Body of pancreas (tissue), 4 donors: ENCODE measurements around the gene CA5A. TPM values are rescaled to one million over a fixed set of nuclear protein-coding genes. Genes with fewer than 3 reads are reported as not detected.

Source experiments
- ATAC-seq: fragments of 150-250 bp; one replicate; pipeline ENCODE4 v1.9.1; 2016
- DNase-seq, 4 donors: peaks; one replicate each; pipeline ENCODE4 v3.0.0-alpha.2; 2019
- H3K27ac ChIP-seq, 4 donors: fragments of 200-600 bp; sonication (generic); 1 replicate in 3 of 4; 2 replicates in 1 of 4; pipeline versions ENCODE4 v1.5.1 to v1.6.1; 2016 to 2019; ENCODE audit warnings: mild to moderate bottlenecking in 1 of 4, mixed read lengths in 1 of 4, moderate library complexity in 1 of 4
- H3K27me3 ChIP-seq, 2 donors: fragments of 200-600 bp; sonication (generic); one replicate each; pipeline ENCODE4 v1.6.0; 2016; ENCODE audit warnings: mild to moderate bottlenecking in 1 of 2
- H3K36me3 ChIP-seq, 2 donors: fragments of 200-600 bp; sonication (generic); replicated peaks in 1 of 2; 2 replicates each; pipeline ENCODE4 v1.5.1; 2016; ENCODE audit warnings: low read depth in 2 of 2; ENCODE audit not compliant: insufficient read depth in 1 of 2
- H3K4me1 ChIP-seq: fragments of 200-600 bp; sonication (generic); one replicate; pipeline ENCODE4 v1.6.0; 2016
- H3K4me3 ChIP-seq, 2 donors: fragments of 200-600 bp; sonication (generic); 1 replicate in 1 of 2; 2 replicates in 1 of 2; pipeline ENCODE4 v1.5.1; 2016 to 2019
- H3K9me3 ChIP-seq, 3 donors: fragments of 200-600 bp; sonication (generic); 1 replicate in 2 of 3; 2 replicates in 1 of 3; pipeline ENCODE4 v1.5.1; 2016
- POLR2A ChIP-seq, 3 donors: fragments of 450-650 bp; IDR thresholded peaks; one replicate each; pipeline ENCODE4 v1.6.1; 2016; ENCODE audit warnings: antibody characterized with exemption in 3 of 3, mild to moderate bottlenecking in 2 of 3
- WGBS, 2 donors: methylation state at CpG; one replicate each; pipeline ENCODE4 v1.1.5; 2017; 5-methylcytosine and 5-hydroxymethylcytosine counted together
- intact Hi-C: fragments of 100-400 bp; cut with DNase I; formaldehyde crosslinking; loops from one replicate; pipeline ENCODE4 v1.15.1; 2023
- total RNA-seq, 2 donors: library from RNA; depleted of rRNA; stranded (reverse); fragments of >200 nt; gene quantifications; one replicate each; pipeline ENCODE4 v1.1.0, GENCODE V29; 2016
- TF ChIP-seq, protein P1 (sequence below), 7 experiments: fragments of 450-650 bp in 4 of 7; fragments of 200-600 bp in 3 of 7; sonication (generic) in 3 of 7; IDR thresholded peaks; one replicate each; pipeline ENCODE4 v1.5.1; 2016 to 2019; ENCODE audit warnings: antibody characterized with exemption in 7 of 7

The CA5A gene
- total RNA-seq, 2 donors from 2014 or later, result not detected

DNA sequence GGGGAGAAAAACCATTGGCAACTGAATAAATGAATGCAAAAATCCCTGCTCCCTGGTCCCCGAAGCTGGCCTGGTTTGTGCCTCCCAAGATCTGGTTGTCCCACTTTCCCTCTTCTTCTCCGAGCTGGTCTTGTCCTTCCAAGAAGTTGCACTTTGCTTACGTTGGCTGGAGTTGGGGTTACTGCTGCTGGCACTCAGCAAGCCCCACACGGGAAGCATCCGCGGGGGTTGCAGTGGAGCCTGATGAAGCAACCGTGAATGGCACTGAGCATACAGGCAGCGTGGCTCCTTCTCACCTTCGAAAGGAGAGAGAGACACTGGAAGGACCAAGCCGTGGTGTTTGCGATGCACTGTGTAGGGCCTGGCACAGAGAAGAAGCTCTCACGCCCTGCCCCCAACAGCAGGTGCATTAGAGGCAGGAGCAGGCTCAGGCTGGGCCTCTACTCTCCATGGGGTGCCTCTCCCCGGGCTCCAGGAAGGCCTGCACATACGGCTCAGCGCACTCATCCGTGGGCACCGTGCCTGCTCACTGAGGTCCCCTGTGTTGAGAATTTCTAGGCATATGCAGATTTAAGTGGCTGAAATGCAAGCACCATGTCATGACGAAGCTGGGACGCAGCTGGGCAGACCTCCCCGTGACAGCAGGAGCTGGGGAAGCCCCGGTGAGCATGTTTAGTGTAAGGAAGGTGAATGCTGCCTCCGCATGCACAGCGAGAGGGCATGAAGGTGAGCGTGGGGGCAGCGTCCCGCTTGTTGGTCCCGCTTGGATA is 12.1 kb downstream of the CA5A start:
- TF ChIP-seq, protein P1, sequence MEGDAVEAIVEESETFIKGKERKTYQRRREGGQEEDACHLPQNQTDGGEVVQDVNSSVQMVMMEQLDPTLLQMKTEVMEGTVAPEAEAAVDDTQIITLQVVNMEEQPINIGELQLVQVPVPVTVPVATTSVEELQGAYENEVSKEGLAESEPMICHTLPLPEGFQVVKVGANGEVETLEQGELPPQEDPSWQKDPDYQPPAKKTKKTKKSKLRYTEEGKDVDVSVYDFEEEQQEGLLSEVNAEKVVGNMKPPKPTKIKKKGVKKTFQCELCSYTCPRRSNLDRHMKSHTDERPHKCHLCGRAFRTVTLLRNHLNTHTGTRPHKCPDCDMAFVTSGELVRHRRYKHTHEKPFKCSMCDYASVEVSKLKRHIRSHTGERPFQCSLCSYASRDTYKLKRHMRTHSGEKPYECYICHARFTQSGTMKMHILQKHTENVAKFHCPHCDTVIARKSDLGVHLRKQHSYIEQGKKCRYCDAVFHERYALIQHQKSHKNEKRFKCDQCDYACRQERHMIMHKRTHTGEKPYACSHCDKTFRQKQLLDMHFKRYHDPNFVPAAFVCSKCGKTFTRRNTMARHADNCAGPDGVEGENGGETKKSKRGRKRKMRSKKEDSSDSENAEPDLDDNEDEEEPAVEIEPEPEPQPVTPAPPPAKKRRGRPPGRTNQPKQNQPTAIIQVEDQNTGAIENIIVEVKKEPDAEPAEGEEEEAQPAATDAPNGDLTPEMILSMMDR (IDR thresholded peaks at IDR 0.05), result no peak
- no peak for TF ChIP-seq POLR2A (IDR thresholded peaks at IDR 0.05)
- peak overlapping the region in 3 of 4 donors; percentile 43 to 72 (median 62) for H3K27ac ChIP-seq
- DNase-seq (peak in 3 of 4 donors; percentile 34 to 49 (median 35)), ATAC-seq (no peak)
- intact Hi-C loops, result no loop called here
- no peaks in the 10 kb centered on the region for H3K9me3 ChIP-seq
- no peak overlapping the region for H3K4me3 ChIP-seq
- no peaks in the 10 kb centered on the region for H3K27me3 ChIP-seq
- H3K4me1 ChIP-seq, result peaks cover 34% of the 10 kb centered on the region
- H3K36me3 ChIP-seq, result no peaks in the 10 kb centered on the region
- 78% methylated on average over 20 to 26 of the region's 27 CpGs for WGBS, 2 donors

DNA sequence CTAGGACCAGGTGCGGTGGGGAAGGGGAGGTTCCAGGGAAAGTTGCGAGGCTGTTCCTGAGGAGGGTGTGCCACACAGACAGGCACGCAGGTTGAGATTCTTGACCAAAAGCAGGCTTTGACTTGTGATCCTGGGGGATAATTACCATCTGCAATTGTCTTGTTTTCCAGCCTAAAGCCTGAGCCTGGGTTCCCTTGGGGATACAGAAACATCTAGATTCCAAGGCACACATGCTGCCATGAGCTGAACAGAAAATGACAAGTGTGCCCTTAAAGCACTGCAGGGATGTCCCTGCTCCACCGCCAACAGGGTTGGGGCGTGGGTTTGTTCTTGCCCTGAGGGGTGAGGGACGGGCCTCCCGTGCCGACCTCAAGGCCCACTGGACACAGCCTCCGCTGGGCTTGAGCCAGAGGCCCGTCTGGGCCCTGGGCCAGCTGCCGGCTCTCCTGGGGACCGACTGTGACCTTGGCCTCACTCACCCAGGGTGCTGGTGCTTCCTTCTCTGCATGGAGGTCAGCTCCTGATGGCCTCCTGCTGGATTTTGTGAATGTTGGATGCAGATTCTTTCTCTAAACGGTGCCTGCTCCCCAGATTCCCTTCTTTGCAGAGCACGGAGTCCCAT is 14.0 kb downstream of the CA5A start:
- 32 to 73% methylated on average over 4 to 14 of the region's 14 CpGs for WGBS, 2 donors
- TF ChIP-seq POLR2A (IDR thresholded peaks at IDR 0.05), result no peak
- TF ChIP-seq, protein P1 (IDR thresholded peaks at IDR 0.05), result no peak
- peaks cover 49% of the 10 kb centered on the region for H3K4me1 ChIP-seq
- ATAC-seq, result peak; percentile 4
- intact Hi-C loops, result no loop called here
- peak overlapping the region in 3 of 4 donors; percentile 44 to 62 (median 45) for H3K27ac ChIP-seq
- peak; percentile 46 to 55 (median 54) for DNase-seq
- H3K36me3 ChIP-seq, result no peaks in the 10 kb centered on the region
- H3K9me3 ChIP-seq, result no peaks in the 10 kb centered on the region
- H3K27me3 ChIP-seq, result no peaks in the 10 kb centered on the region
- no peak overlapping the region for H3K4me3 ChIP-seq

DNA sequence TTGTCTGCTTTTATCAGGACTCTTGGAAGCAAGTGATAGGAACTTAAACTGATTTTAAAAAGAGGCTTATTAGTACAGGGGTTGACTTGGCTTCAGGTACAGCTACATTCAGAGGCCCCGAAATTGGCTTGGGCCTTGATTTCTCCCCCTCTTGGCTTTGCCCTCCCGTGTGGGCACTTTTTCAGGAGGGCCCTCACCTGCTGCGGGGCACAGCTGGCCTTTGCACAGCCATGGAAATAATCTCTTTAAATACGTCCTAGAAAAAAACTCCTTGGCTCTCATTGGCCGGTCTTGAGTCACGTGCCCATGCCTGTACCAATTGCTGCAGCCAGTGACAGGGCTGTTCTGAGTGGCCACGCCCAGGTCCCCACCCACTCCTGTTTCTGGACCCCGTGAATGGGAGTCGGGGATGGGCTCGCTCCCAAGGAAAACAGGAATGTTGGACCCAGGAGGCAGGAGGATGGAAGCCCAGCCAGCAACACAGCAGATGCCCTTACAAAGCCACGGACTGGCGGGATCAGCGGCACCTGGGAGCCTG is 15.0 kb downstream of the CA5A start:
- peak; percentile 69 to 92 (median 80) for DNase-seq
- Histone ChIP-seq H3K4me1 (peaks cover 49% of the 10 kb centered on the region), H3K9me3 (no peaks in the 10 kb centered on the region), H3K36me3 (no peaks in the 10 kb centered on the region), H3K27me3 (no peaks in the 10 kb centered on the region), H3K4me3 (no peak overlapping the region), H3K27ac (peak overlapping the region in 2 of 4 donors; percentile 62)
- intact Hi-C loops, result no loop called here
- ATAC-seq, result peak; percentile 75
- TF ChIP-seq, protein P1 (IDR thresholded peaks at IDR 0.05), result no peak
- TF ChIP-seq POLR2A (IDR thresholded peaks at IDR 0.05), result peak in 2 of 3 donors; percentile 60 to 73
- 31 to 35% methylated on average over 6 to 13 of the region's 13 CpGs for WGBS, 2 donors

DNA sequence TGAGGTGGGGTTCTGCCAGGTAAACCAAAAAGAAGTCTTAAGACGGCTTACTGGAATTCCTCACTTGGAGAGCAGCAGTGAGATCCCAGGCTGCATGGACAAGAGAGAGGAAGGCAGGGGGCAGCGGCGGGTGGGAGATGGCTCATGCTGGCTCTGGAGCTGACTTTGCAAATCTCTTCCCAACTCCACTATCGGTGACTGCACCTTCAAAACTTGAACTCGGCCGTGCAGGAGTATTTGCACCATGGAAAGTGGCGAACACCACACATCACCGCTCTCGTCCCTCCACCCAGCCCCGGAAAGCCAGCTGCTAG is 16.7 kb downstream of the CA5A start:
- no peak overlapping the region for H3K4me3 ChIP-seq
- DNase-seq (no peak), ATAC-seq (no peak)
- no peaks in the 10 kb centered on the region for H3K36me3 ChIP-seq
- intact Hi-C loops, result no loop called here
- H3K4me1 ChIP-seq, result peaks cover 36% of the 10 kb centered on the region
- WGBS, 2 donors, result 92 to 94% methylated on average over 5 to 10 of the region's 10 CpGs
- TF ChIP-seq, protein P1 (IDR thresholded peaks at IDR 0.05), result no peak
- TF ChIP-seq POLR2A (IDR thresholded peaks at IDR 0.05), result no peak
- H3K27me3 ChIP-seq, result no peaks in the 10 kb centered on the region
- no peaks in the 10 kb centered on the region for H3K9me3 ChIP-seq
- H3K27ac ChIP-seq, result no peak overlapping the region
